Neutrophil (primary cell): ENCODE measurements around the gene GNG7.

ENCODE experiments used
- H3K27ac ChIP-seq: fragments of 200-600 bp; sonication (generic); 2 replicates; pipeline ENCODE4 v1.5.1; 2016; ENCODE audit warnings: mild to moderate bottlenecking, moderate library complexity
- H3K27me3 ChIP-seq: fragments of 200-600 bp; sonication (generic); 2 replicates; pipeline ENCODE4 v1.6.0; 2016; ENCODE audit warnings: mild to moderate bottlenecking
- H3K36me3 ChIP-seq: fragments of 200-600 bp; sonication (generic); 2 replicates; pipeline ENCODE4 v1.5.1; 2017
- H3K4me1 ChIP-seq, 2 experiments: fragments of 200-600 bp in 1 of 2; sonication (generic) in 1 of 2; 1 replicate in 1 of 2; 2 replicates in 1 of 2; pipeline versions ENCODE4 v1.5.1 to v1.6.1; 2013 to 2016; ENCODE audit warnings: low read depth in 1 of 2, low read length in 1 of 2, mild to moderate bottlenecking in 1 of 2, moderate library complexity in 1 of 2; ENCODE audit not compliant: control insufficient read depth in 1 of 2, insufficient read depth in 1 of 2
- H3K4me3 ChIP-seq, 2 experiments: fragments of 200-600 bp in 1 of 2; sonication (generic) in 1 of 2; 1 replicate in 1 of 2; 2 replicates in 1 of 2; pipeline ENCODE4 v1.5.1; 2013 to 2016; ENCODE audit warnings: low read depth in 1 of 2, low read length in 1 of 2, mild to moderate bottlenecking in 1 of 2, moderate library complexity in 1 of 2
- H3K9me3 ChIP-seq: fragments of 200-600 bp; sonication (generic); 2 replicates; pipeline ENCODE4 v1.5.1; 2016
- TF ChIP-seq, protein P1 (sequence below): fragments of 200-600 bp; sonication (generic); IDR thresholded peaks from 2 replicates; pipeline ENCODE4 v1.5.1; 2016; ENCODE audit warnings: antibody characterized with exemption

GNG7 gene

DNA sequence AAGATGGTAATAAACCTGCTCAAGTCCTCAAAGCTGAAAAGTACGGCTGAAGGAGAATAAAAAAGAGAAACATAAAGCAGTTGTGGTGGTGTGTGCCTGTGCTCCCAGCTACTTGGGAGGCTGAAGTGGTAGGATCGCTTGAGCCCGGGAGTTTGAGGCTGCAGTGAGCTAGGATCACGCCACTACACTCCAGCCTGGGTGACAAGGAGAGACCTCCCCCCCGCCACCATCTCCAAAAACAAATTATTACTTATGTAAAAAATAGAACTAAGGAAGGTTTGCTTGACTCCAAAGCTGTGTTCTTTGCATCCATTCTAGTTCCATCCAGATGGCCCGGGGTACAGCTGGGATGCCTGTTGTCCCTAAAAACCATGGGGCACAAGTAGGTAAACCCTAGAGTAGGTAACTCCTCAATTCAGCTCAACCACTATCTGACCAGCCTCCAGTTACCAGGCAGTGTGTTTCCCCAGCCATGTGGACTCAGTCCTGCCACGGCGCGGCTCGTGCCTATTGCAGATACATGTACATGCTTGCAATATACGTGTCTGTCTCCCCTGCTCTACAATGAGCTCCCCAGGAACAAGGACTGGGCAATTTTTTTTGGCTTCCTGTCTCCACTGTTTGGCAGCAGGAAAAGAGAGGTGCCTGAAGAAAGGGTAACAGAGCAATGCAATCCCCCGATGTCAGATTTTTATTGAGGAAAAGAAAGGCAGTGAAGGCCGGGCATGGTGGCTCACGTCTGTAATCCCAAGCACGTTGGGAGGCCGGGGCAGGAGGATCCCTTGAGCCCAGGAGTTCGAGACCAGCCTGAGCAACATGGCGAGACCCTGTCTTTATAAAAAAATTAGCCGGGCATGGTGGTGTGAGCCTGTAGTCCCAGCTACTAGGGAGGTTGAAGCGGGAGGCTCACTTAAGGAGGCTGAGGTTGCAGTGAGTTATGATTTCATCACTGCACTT is 101.3 kb downstream of the GNG7 start:
- Histone ChIP-seq H3K27ac (no peak overlapping the region), H3K36me3 (no peaks in the 10 kb centered on the region), H3K4me1 (peaks cover 12 to 13% of the 10 kb centered on the region in 2 experiments), H3K27me3 (no peaks in the 10 kb centered on the region), H3K4me3 (no peak overlapping the region), H3K9me3 (no peaks in the 10 kb centered on the region)
- TF ChIP-seq, protein P1, sequence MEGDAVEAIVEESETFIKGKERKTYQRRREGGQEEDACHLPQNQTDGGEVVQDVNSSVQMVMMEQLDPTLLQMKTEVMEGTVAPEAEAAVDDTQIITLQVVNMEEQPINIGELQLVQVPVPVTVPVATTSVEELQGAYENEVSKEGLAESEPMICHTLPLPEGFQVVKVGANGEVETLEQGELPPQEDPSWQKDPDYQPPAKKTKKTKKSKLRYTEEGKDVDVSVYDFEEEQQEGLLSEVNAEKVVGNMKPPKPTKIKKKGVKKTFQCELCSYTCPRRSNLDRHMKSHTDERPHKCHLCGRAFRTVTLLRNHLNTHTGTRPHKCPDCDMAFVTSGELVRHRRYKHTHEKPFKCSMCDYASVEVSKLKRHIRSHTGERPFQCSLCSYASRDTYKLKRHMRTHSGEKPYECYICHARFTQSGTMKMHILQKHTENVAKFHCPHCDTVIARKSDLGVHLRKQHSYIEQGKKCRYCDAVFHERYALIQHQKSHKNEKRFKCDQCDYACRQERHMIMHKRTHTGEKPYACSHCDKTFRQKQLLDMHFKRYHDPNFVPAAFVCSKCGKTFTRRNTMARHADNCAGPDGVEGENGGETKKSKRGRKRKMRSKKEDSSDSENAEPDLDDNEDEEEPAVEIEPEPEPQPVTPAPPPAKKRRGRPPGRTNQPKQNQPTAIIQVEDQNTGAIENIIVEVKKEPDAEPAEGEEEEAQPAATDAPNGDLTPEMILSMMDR: no peak

DNA sequence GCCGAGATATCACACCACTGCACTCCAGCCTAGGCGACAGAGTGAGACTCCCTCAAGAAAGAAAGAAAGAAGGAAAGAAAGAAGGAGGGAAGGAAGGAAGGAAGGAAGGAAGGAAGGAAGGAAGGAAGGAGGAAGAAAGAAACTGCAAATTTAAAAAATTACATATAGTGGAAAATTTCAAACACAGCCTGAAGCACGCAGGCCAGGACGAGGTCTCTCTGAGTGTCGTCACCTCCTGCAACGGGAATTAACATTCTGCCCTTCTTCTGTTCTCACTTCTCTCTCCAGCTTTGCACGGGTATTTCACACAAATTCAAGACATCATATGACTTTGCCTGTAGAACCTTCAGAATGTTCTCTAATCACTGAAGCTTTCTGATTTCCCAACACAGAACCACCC is 108.2 kb downstream of the GNG7 start:
- H3K27ac ChIP-seq: no peak overlapping the region
- no peaks in the 10 kb centered on the region for H3K9me3 ChIP-seq
- no peaks in the 10 kb centered on the region for H3K36me3 ChIP-seq
- no peaks in the 10 kb centered on the region for H3K27me3 ChIP-seq
- peaks cover 7 to 8% of the 10 kb centered on the region in 2 experiments for H3K4me1 ChIP-seq
- no peak overlapping the region for H3K4me3 ChIP-seq
- TF ChIP-seq, protein P1: no peak

DNA sequence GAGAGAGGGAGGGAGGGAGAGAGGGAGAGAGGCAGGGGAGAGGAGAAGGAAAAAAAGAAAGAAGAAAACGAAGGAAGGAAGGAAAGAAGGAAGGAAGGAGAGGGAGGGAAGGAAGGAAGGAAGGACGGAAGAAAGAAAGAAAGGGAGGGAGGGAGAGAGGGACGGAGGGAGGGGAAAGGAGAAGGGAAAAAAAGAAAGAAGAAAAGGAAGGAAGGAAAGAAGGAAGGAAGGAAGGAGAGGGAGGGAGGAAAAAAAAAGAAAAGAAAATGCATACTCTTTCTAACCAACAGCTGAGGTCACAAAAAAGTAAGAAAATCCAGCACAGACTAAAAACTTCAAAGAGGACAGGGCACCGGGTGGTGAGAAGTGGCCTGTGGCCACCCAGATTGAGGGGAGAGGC is 109.7 kb downstream of the GNG7 start:
- TF ChIP-seq, protein P1: no peak
- H3K4me3 ChIP-seq: no peak overlapping the region
- no peaks in the 10 kb centered on the region for H3K27me3 ChIP-seq
- H3K9me3 ChIP-seq: no peaks in the 10 kb centered on the region
- no peak overlapping the region for H3K27ac ChIP-seq
- H3K36me3 ChIP-seq: no peaks in the 10 kb centered on the region
- H3K4me1 ChIP-seq: no peaks in the 10 kb centered on the region

DNA sequence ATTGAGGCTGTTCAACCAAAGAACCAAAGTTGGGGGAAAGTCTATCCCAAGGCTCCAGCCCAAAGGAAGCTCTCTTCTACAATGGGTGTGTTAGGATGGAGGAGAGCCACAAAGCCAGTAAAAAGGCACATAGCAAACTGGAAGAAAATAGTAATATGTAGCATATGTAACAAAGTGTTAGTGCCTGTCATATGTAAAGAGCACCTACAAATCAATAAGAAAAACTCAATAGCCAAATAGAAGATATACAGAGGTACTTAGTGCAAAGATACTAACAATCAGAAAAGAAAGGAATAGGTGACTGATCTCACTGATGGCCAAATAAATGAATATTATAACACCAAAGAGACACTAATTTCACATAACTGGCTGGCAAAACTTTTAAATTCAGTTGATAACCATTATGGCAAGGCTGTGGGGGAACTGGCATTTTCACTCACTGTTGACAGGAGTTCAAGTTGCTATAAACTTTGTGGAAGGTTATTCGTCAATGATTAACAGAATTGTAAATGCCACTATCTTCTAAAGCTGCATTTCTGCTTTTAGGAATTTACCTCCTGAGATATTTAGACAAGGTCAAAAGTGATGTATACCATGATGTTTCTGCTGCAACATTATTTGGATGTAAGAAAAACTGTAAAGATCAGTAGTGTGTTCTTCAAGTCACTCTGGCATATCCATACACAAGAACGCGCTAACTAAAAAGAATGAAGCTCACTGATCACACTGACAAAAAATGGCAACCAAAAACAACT is 110.8 kb downstream of the GNG7 start:
- H3K27me3 ChIP-seq: no peaks in the 10 kb centered on the region
- no peak overlapping the region for H3K4me3 ChIP-seq
- no peaks in the 10 kb centered on the region for H3K4me1 ChIP-seq
- H3K36me3 ChIP-seq: no peaks in the 10 kb centered on the region
- no peaks in the 10 kb centered on the region for H3K9me3 ChIP-seq
- TF ChIP-seq, protein P1: no peak
- H3K27ac ChIP-seq: no peak overlapping the region

DNA sequence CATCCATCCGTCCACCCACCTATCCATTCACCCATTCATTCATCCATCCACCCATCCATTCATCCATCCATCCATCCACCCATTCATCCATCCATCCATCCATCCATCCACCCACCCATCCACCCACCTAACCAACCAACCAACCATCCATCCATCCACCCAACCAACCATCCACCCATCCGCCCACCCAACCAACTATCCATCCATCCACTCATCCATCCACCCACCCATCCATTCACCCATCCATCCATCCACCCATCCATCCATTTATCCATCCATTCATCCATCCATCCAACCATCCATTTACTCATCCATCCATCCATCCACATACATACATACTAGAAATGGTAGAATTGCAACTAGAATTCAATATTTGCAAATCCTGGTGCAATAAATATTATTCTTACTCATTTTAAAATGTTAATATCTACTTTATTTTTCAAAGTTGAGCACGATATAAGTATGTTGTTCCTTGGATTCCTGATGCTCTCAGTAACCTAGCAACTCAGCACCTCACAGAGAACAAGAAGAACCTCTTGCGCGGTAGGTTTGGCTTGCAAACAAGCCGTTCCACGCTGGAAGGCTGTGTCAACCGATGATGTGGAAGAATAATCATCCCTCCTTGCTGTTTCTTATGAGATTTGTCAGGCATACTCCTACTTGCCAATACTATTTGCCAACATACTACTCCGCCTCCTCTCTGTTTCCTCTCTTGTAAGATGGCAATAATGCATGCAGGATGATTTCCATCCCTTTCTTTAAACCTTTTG is 111.7 kb downstream of the GNG7 start:
- Histone ChIP-seq H3K4me1 (no peaks in the 10 kb centered on the region), H3K4me3 (no peak overlapping the region), H3K27me3 (no peaks in the 10 kb centered on the region), H3K27ac (no peak overlapping the region), H3K9me3 (no peaks in the 10 kb centered on the region), H3K36me3 (no peaks in the 10 kb centered on the region)
- TF ChIP-seq, protein P1: no peak
